Cerebellar cortex (tissue), 1 donor: Measurements from ENCODE around the gene HBE1.
"Not testable (repeated sequence)": the region's sequence is repeated elsewhere in the genome, so short reads cannot be mapped to it uniquely, and the experiment has no call there.

Experiments
- DNase-seq: peaks from one replicate; pipeline ENCODE4 v3.0.0-alpha.2; 2015; ENCODE audit warnings: low spot score

HBE1 gene

GRCh38 chr11:5252919-5253265 is 16.9 kb downstream of the HBE1 start:
- no peak for DNase-seq

DNA sequence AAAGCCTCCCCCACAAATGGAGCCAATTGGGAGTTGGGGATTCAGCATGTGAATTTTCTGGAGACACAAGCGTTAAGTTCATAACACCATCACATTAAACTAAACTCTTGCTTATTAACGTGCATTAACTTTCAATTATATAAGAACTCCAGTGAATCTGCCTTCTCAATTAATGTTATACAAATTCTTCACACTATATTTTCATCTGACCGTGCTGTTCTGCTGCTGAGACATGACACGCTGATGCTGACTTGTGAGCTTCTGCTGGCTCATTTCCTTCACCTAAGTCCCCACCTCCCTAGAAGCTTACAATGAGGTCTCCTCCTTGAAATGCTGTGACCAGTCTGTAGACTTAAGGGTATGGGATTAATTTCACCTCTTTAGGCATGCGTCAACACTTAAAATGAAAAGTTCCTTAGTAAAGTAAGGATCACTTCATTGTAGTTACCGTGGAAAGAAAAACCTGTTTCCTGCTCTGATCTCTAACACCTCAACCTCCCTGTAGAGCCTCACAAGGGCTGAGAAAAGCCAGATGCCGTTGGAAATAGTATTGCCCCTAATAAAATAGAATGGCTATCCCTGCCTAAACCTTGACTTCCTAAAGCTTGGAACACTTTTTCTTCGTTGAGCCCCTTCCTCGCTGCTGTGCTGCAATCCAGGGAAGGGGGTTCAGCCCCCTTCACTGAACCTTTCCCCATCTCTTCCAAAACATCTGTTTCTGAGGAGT is 17.4 kb downstream of the HBE1 start:
- DNase-seq = no peak

GRCh38 chr11:5251746-5252145 is 18.0 kb downstream of the HBE1 start:
- DNase-seq = no peak

- DNase-seq = no peak
These were observed 19.1 kb downstream of the HBE1 start for GRCh38 chr11:5250543-5251204.

- DNase-seq = not testable (repeated sequence)
These were observed 19.8 kb downstream of the HBE1 start, which contains the start of gene HBG1 for GRCh38 chr11:5249807-5250396. TSS of gene HBG1 (minus strand) at chr11:5249857. CDS start at chr11:5249804, 53 bp downstream.

DNA sequence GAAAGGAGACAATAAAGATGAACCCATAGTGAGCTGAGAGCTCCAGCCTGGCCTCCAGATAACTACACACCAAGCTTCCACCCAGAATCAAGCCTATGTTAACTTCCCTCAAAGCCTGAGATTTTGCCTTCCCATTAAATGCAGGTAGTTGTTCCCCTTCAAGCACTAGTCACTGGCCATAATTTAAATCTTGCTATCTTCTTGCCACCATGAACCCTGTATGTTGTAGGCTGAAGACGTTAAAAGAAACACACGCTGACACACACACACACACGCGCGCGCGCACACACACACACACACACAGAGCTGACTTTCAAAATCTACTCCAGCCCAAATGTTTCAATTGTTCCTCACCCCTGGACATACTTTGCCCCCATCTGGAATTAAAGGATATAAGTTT is 21.2 kb downstream of the HBE1 start:
- DNase-seq = not testable (repeated sequence)

DNA sequence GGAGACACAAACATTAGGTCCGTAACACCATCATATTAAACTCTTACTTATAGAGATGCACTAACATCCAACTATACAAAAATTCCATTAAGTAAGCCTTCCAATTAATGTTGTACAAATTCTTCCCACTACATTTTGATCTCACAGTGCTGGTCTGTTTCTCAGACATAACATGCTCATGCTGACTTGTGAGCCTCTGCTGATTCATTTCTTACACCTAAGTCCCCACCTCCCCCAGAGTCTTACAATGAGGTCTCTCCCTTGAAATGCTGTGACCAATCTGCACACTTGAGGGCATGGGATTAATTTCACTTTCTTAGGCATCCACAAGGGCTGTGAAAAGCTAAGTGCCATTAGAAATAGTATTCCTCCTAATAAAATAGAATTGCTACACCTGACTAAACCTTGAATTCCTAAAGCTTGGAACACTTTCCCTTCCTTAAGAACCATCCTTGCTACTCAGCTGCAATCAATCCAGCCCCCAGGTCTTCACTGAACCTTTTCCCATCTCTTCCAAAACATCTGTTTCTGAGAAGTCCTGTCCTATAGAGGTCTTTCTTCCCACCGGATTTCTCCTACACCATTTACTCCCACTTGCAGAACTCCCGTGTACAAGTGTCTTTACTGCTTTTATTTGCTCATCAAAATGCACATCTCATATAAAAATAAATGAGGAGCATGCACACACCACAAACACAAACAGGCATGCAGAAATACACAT is 22.1 kb downstream of the HBE1 start:
- DNase-seq = no peak

GRCh38 chr11:5246772-5247471 is 22.8 kb downstream of the HBE1 start:
- no peak for DNase-seq

DNA sequence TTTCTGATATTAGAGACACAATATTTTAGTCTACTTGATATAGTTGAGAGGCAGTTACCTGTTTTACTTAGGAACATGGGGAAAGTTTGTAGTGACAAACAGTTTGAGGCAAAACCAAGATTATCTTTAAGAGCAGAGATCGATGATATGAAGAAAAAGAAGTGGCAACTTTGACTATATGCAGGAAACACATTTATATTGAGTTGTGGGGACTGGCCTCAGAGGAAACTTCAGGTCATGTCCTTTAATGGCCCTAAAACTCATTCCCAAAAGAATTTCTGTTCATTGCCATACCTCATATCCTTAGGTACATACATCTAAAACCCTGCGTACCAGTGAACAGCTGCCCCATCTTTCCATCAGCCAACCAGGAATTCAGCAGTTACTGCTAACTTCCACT is 24.6 kb downstream of the HBE1 start:
- DNase-seq = no peak

DNA sequence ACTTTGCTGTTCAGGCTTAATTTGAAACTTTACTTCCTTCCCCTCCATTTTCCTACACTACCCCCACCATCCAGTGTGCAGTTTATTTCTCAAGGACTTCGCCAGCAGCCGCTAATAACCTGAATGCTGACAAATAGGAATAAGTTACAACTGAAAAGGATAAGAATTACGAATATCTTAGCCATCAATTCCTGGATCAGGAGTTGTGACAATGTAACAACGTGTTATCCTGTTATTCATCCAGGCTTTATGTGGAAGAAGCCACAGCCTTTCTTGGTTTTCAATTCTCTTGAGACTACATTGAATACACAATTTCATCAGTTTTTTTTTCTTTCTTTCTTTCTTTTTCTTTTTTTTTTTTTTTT is 25.9 kb downstream of the HBE1 start:
- no peak for DNase-seq

GRCh38 chr11:5242933-5243815 is 26.6 kb downstream of the HBE1 start:
- no peak for DNase-seq

GRCh38 chr11:5242208-5242607 is 27.5 kb downstream of the HBE1 start:
- no peak for DNase-seq

DNA sequence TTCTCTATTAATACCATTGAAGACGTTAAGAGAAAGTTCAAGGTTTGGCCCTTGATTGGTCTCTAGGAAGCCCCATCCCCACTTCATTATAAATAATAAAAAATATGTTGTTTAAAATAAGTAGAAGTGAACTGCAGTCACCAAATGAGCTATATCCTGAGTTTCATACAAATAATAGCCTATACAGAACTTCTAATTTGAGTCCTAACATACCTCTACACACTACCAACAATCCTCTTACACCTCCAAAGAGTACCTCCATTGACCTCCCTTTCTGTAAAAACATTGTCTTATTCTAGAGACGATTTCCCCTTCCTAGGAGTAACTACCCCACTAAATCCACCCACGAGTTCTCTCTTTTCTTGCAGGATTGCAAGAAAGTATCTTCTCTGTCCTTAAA is 28.3 kb downstream of the HBE1 start:
- DNase-seq = no peak

- DNase-seq = no peak
These were observed 29.3 kb downstream of the HBE1 start for GRCh38 chr11:5240458-5240857.

DNA sequence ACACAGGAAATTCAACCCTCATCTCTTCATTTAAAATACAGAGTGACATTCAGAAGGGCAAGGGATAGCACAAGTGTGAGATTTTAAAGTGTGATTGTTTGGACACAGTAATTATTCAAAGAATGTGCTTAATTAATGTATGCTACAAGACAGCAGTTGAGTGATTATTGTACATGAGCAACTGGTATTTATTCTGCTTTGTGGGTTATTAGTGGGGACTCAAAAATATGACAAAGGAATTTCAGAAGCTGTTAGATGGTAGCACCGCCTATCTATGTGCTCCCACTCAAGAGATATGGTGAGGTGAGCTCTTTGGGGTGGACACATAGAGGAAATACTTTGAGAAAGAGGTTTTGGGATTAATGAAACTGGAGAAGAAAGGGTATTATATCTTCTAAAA is 29.7 kb downstream of the HBE1 start:
- no peak for DNase-seq

DNA sequence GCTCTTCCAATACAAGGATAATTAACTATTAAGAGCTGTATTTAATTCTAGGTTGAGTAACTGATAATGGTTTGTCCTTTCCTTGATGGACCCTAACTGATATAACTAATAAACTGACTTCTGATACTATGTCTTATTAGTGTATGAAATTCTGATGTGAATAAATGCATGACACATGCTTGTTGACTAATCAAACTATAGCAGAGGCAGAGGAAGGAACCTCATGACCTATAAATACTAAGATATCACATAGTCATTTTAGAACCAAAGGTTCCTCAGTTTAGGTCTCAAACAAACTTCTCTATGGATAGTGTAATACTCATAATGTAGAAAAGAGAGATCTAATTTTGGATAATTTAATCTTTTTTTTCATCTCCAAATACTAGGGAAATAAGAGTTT is 30.7 kb downstream of the HBE1 start:
- DNase-seq = no peak

DNA sequence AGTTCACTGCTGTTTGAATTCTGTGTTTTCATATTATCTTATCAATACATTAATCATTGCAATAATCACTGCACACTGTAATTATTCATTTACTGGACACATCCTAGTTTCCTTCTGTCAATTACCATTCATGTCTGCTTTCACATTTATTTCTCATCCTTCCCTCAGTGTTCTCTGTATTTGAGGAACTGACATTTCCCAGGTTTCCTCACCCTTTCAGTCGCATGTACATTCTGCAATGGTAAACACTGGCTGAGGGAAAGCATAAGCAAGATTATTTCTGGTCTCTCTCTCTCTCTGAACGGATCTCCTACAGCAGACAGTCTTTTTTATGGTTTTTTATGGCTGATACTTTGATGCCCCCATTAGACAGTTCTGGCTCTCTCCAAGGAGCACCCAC is 31.3 kb downstream of the HBE1 start:
- no peak for DNase-seq

- DNase-seq = no peak
These were observed 32.3 kb downstream of the HBE1 start for GRCh38 chr11:5237420-5237819.

- no peak for DNase-seq
These were observed 34.2 kb downstream of the HBE1 start for GRCh38 chr11:5235364-5236095.

DNA sequence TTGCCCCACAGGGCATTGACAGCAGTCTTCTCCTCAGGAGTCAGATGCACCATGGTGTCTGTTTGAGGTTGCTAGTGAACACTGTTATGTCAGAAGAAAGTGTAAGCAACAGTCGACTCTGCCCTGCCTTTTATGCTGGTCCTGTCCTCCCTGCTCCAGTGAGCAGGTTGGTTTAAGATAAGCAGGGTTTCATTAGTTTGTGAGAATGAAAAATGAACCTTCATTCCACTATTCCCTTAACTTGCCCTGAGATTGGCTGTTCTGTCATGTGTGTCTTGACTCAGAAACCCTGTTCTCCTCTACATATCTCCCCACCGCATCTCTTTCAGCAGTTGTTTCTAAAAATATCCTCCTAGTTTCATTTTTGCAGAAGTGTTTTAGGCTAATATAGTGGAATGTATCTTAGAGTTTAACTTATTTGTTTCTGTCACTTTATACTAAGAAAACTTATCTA is 35.3 kb downstream of the HBE1 start, which contains the start of gene HBD:
HBD (minus strand) TSS at position 103 of the 454 bp plus-strand sequence; CDS start at position 53, 50 bp downstream.
- DNase-seq = no peak
